ENCODE results near the gene PANK1.

DNA sequence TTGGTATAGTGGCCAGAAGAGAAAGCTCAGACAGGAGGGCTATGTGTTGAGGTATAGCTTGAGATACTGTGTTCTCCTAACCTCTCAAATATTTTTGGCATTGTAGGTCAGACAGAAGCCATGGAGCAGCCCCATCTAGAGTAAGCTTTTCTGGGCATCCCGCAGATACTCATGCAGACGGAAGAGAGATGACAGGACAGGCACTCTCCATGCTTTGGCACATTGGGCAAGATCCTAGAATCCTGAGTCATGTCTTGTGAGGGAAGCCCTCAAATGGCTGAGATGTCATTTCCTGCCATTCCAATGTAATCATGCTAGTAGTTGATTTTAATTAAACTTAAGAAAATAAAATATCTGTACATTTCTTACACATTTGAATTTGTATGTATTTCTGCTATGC lies 39.6 kb upstream of the PANK1 start:
- TF ChIP-seq CTCF (IDR thresholded peaks at IDR 0.05; ENCODE audit: low read depth, low read length, poor library complexity, severe bottlenecking), result no peak
- TF ChIP-seq EZH2phosphoT487 (IDR thresholded peaks at IDR 0.05; ENCODE audit: borderline replicate concordance, low read length), result no peak

Measured in DOHH2 (cell line).